Heart right ventricle (tissue), 16 donors: ENCODE results near the gene NEDD9. TPM values are rescaled to one million over a fixed set of nuclear protein-coding genes. Genes with fewer than 3 reads are reported as not detected.
A peak's percentile ranks its signal among the peaks of the same experiment; 100 is the strongest.

Experiments used
- ATAC-seq, 8 donors: fragments of 200-7000 bp; cut with Tn5 transposase; one replicate each; pipeline ENCODE4 v1.9.1; 2020; ENCODE audit warnings: mild to moderate bottlenecking in 8 of 8, moderate library complexity in 8 of 8, moderate number of reproducible peaks in 1 of 8
- DNase-seq, 2 donors: peaks; one replicate each; pipeline ENCODE4 v3.0.0-alpha.2; 2020
- H3K27ac ChIP-seq, 10 donors: fragments of 200-600 bp; sonication (generic) in 2 of 10; one replicate each; pipeline versions ENCODE4 v1.5.0 to v1.8.0; 2020 to 2022; ENCODE audit warnings: mild to moderate bottlenecking in 3 of 10
- H3K27me3 ChIP-seq, 7 donors: fragments of 200-600 bp; one replicate each; pipeline ENCODE4 v1.8.0; 2021 to 2022; ENCODE audit warnings: mild to moderate bottlenecking in 2 of 7
- H3K36me3 ChIP-seq, 9 donors: fragments of 200-600 bp; sonication (generic) in 1 of 9; one replicate each; pipeline versions ENCODE4 v1.5.0 to v1.8.0; 2020 to 2022; ENCODE audit warnings: mild to moderate bottlenecking in 2 of 9
- H3K4me1 ChIP-seq, 9 donors: fragments of 200-600 bp; sonication (generic) in 1 of 9; one replicate each; pipeline versions ENCODE4 v1.5.0 to v1.8.0; 2020 to 2022; ENCODE audit warnings: mild to moderate bottlenecking in 4 of 9
- H3K4me3 ChIP-seq, 10 donors: fragments of 200-600 bp; sonication (generic) in 2 of 10; one replicate each; pipeline versions ENCODE4 v1.5.0 to v1.8.0; 2020 to 2022; ENCODE audit warnings: mild to moderate bottlenecking in 7 of 10, moderate library complexity in 2 of 10
- H3K9me3 ChIP-seq, 11 donors: fragments of 200-600 bp in 10 of 11; sonication (generic) in 2 of 11; one replicate each; pipeline versions ENCODE4 v1.5.0 to v1.8.0; 2013 to 2022; ENCODE audit warnings: mild to moderate bottlenecking in 2 of 11, control low read depth in 1 of 11, moderate library complexity in 1 of 11
- CTCF ChIP-seq, 9 donors: fragments of 200-600 bp; sonication (generic) in 2 of 9; IDR thresholded peaks; one replicate each; pipeline versions ENCODE4 v1.5.0 to v1.8.0; 2021 to 2022; ENCODE audit warnings: antibody characterized with exemption in 9 of 9, mild to moderate bottlenecking in 5 of 9, moderate library complexity in 1 of 9
- WGBS, 2 donors: extraction: QIAGEN DNeasy Blood & Tissue Kit; methylation state at CpG; one replicate each; pipeline ENCODE4 v1.1.7; 2013; ENCODE audit warnings: inconsistent platforms in 1 of 2; 5-methylcytosine and 5-hydroxymethylcytosine counted together
- intact Hi-C, 10 donors: fragments of 100-400 bp; cut with DNase I; formaldehyde crosslinking; loops; one replicate each; pipeline versions ENCODE4 v1.11.1 to v1.14.2; 2022
- polyA plus RNA-seq, 2 donors: library from polyadenylated mRNA; stranded (reverse); fragments of 200-250 nt; gene quantifications; one replicate each; pipeline ENCODE4 v1.2.3, GENCODE V29; 2013
- total RNA-seq, 10 donors: library from RNA; stranded (reverse); fragmentation: NEBNext Ultra II Directional in 3 of 10; extraction: Animal tissue kit (Norgen Biotek cat#: 25700) in 3 of 10; gene quantifications; one replicate each; pipeline versions ENCODE4 v1.2.1 to v1.2.4, GENCODE V29; 2021 to 2023
- donor health status: Arrhythmogenic right ventricular cardiomyopathy.
- donor health status: ischemic (EF 13 %, LVEDD 7.1; RV severe dilation, severe dysfunction).
- donor health status: healthy with polysubstance abuse.
- donor health status: DM: no; HTN: yes; CAD: no.
- donor health status: DM: no; HTN: no; CAD: no.
- donor health status: ischemic (EF 25% LVEDD 6.9; RV normal size, moderate dysfunction).
- donor health status: ischemic (EF 25% LVEDD 5.7; RV mildly dilated, moderate dysfunction).
- donor health status: healthy.
- donor health status: DM: yes; HTN: yes; CAD: no.
- donor health status: Ischemic cardiomyopathy.
- donor health status: ischemic (EF 35%, LVEDD 5.7; RV mildly dilated, moderate dysfunction).
- donor health status: nonischemic (EF 11% LVEDD 7.7; RV severe dilation, severe dysfunction).
- donor health status: DM: yes; HTN: yes; CAD: no.
- donor health status: PGD.
- donor health status: ischemic (EF 29% LVEDD 5.4; RV normal size, mild dysfunction).
- donor health status: nonischemic (EF 23%, LVEDD 6.1; RV moderate dilation, normal function).

Gene NEDD9
- total and polyA plus RNA-seq, 12 donors = 10.8 to 34.2 (median 23.3) TPM

GRCh38 chr6:11227698-11228097 lies 4.8 kb downstream of the NEDD9 start:
- no peak for DNase-seq
- ATAC-seq = no peak
- 66 to 73% methylated on average over 5 of the region's 5 CpGs for WGBS, 2 donors
- intact Hi-C loops = no loop called here
- H3K4me3 ChIP-seq = peak overlapping the region; percentile 18 to 78 (median 67)
- peak overlapping the region; percentile 11 to 92 (median 83) for H3K27ac ChIP-seq
- TF ChIP-seq CTCF (IDR thresholded peaks at IDR 0.05) = no peak
- no peaks in the 10 kb centered on the region for H3K27me3 ChIP-seq
- no peaks in the 10 kb centered on the region for H3K9me3 ChIP-seq
- peaks cover 0 to 3% (median 0%) of the 10 kb centered on the region in 9 donors for H3K36me3 ChIP-seq
- H3K4me1 ChIP-seq = peaks cover 2 to 73% (median 43%) of the 10 kb centered on the region in 9 donors

GRCh38 chr6:11226005-11226404 lies 6.5 kb downstream of the NEDD9 start:
- WGBS, 2 donors = 84 to 89% methylated on average over 3 of the region's 3 CpGs
- no peaks in the 10 kb centered on the region for H3K9me3 ChIP-seq
- intact Hi-C loops = no loop called here
- H3K27me3 ChIP-seq = no peaks in the 10 kb centered on the region
- DNase-seq = no peak
- peak overlapping the region in 6 of 10 donors; percentile 3 to 89 (median 36) for H3K27ac ChIP-seq
- no peak for TF ChIP-seq CTCF (IDR thresholded peaks at IDR 0.05)
- peaks cover 0 to 10% (median 0%) of the 10 kb centered on the region in 9 donors for H3K36me3 ChIP-seq
- H3K4me3 ChIP-seq = peak overlapping the region in 2 of 10 donors; percentile 20
- no peak for ATAC-seq
- peaks cover 3 to 76% (median 60%) of the 10 kb centered on the region in 9 donors for H3K4me1 ChIP-seq

- WGBS, 2 donors = 66 to 67% methylated on average over 4 of the region's 4 CpGs
- TF ChIP-seq CTCF (IDR thresholded peaks at IDR 0.05) = no peak
- peak overlapping the region in 7 of 10 donors; percentile 61 to 90 (median 84) for H3K27ac ChIP-seq
- peak overlapping the region in 3 of 10 donors; percentile 9 to 20 (median 15) for H3K4me3 ChIP-seq
- peaks cover 5 to 86% (median 70%) of the 10 kb centered on the region in 9 donors for H3K4me1 ChIP-seq
- H3K27me3 ChIP-seq = no peaks in the 10 kb centered on the region
- ATAC-seq = no peak
- intact Hi-C loops = no loop called here
- no peaks in the 10 kb centered on the region for H3K9me3 ChIP-seq
- DNase-seq = no peak
- peaks cover 0 to 10% (median 0%) of the 10 kb centered on the region in 9 donors for H3K36me3 ChIP-seq
Measured at GRCh38 chr6:11224966-11225463, 7.5 kb downstream of the NEDD9 start.

GRCh38 chr6:11224252-11224965 lies 8.1 kb downstream of the NEDD9 start:
- TF ChIP-seq CTCF (IDR thresholded peaks at IDR 0.05) = no peak
- Histone ChIP-seq H3K4me1 (peaks cover 6 to 92% (median 76%) of the 10 kb centered on the region in 9 donors), H3K27me3 (no peaks in the 10 kb centered on the region), H3K36me3 (peaks cover 0 to 10% (median 0%) of the 10 kb centered on the region in 9 donors), H3K9me3 (no peaks in the 10 kb centered on the region), H3K4me3 (peak overlapping the region in 6 of 10 donors; percentile 9 to 21 (median 14)), H3K27ac (peak overlapping the region; percentile 18 to 90 (median 79))
- 59 to 63% methylated on average over 9 of the region's 9 CpGs for WGBS, 2 donors
- no peak for DNase-seq
- intact Hi-C loops = no loop called here
- ATAC-seq = peak in 3 of 8 donors; percentile 9 to 26 (median 16)
